BLaER1 (cell line): ENCODE measurements around the gene PSIP1.
"Not testable (repeated sequence)": the region's sequence is repeated elsewhere in the genome, so short reads cannot be mapped to it uniquely, and the experiment has no call there.

Source experiments
- H3K27ac ChIP-seq: shearing (Covaris generic); formaldehyde crosslinking; 2 replicates; pipeline ENCODE4 v1.8.1; 2022
- H3K27me3 ChIP-seq: shearing (Covaris generic); formaldehyde crosslinking; 2 replicates; pipeline ENCODE4 v1.8.1; 2022
- H3K36me3 ChIP-seq: shearing (Covaris generic); formaldehyde crosslinking; 2 replicates; pipeline ENCODE4 v1.8.1; 2022
- H3K4me1 ChIP-seq: shearing (Covaris generic); formaldehyde crosslinking; 2 replicates; pipeline ENCODE4 v1.8.1; 2022
- H3K4me2 ChIP-seq: shearing (Covaris generic); formaldehyde crosslinking; 2 replicates; pipeline ENCODE4 v1.8.1; 2022
- H3K4me3 ChIP-seq: shearing (Covaris generic); formaldehyde crosslinking; 2 replicates; pipeline ENCODE4 v1.8.1; 2022
- H3K9ac ChIP-seq: shearing (Covaris generic); formaldehyde crosslinking; 2 replicates; pipeline ENCODE4 v1.8.1; 2022
- H3K9me3 ChIP-seq: shearing (Covaris generic); formaldehyde crosslinking; 2 replicates; pipeline ENCODE4 v1.8.1; 2022
- H4K20me1 ChIP-seq: shearing (Covaris generic); formaldehyde crosslinking; 2 replicates; pipeline ENCODE4 v1.8.1; 2022
- Cebpa-rat ChIP-seq: shearing (Covaris generic); IDR thresholded peaks from 2 replicates; pipeline ENCODE4 v1.8.1; 2022

The PSIP1 gene

GRCh38 chr9:15484802-15485201 lies 26.0 kb downstream of the PSIP1 start:
- no peak overlapping the region for H3K27ac ChIP-seq
- peaks cover 50% of the 10 kb centered on the region for H4K20me1 ChIP-seq
- peaks cover 16% of the 10 kb centered on the region for H3K4me1 ChIP-seq
- H3K4me2 ChIP-seq = no peak overlapping the region
- peaks cover 92% of the 10 kb centered on the region for H3K36me3 ChIP-seq
- H3K4me3 ChIP-seq = no peak overlapping the region
- H3K9ac ChIP-seq = no peak overlapping the region
- no peak for TF ChIP-seq Cebpa-rat
- H3K9me3 ChIP-seq = no peaks in the 10 kb centered on the region
- no peaks in the 10 kb centered on the region for H3K27me3 ChIP-seq

GRCh38 chr9:15482146-15482545 lies 28.6 kb downstream of the PSIP1 start:
- Histone ChIP-seq H3K4me1 (peaks cover 16% of the 10 kb centered on the region), H3K4me3 (no peak overlapping the region), H3K9me3 (no peaks in the 10 kb centered on the region), H3K27ac (no peak overlapping the region), H4K20me1 (peaks cover 49% of the 10 kb centered on the region), H3K36me3 (peaks cover 77% of the 10 kb centered on the region), H3K4me2 (peak overlapping the region; percentile 21), H3K27me3 (no peaks in the 10 kb centered on the region), H3K9ac (no peak overlapping the region)
- TF ChIP-seq Cebpa-rat = no peak

GRCh38 chr9:15480028-15480427 lies 30.7 kb downstream of the PSIP1 start:
- no peak for TF ChIP-seq Cebpa-rat
- no peak overlapping the region for H3K4me3 ChIP-seq
- no peak overlapping the region for H3K9ac ChIP-seq
- peaks cover 43% of the 10 kb centered on the region for H4K20me1 ChIP-seq
- no peak overlapping the region for H3K4me2 ChIP-seq
- H3K9me3 ChIP-seq = no peaks in the 10 kb centered on the region
- H3K36me3 ChIP-seq = peaks cover 76% of the 10 kb centered on the region
- peaks cover 16% of the 10 kb centered on the region for H3K4me1 ChIP-seq
- H3K27ac ChIP-seq = no peak overlapping the region
- H3K27me3 ChIP-seq = no peaks in the 10 kb centered on the region

- Histone ChIP-seq H3K4me3 (no peak overlapping the region), H3K9ac (no peak overlapping the region), H3K27ac (no peak overlapping the region), H3K4me1 (no peaks in the 10 kb centered on the region), H4K20me1 (peaks cover 15% of the 10 kb centered on the region), H3K4me2 (no peak overlapping the region), H3K36me3 (peaks cover 64% of the 10 kb centered on the region), H3K9me3 (no peaks in the 10 kb centered on the region), H3K27me3 (no peaks in the 10 kb centered on the region)
- TF ChIP-seq Cebpa-rat = no peak
Observed at GRCh38 chr9:15475923-15476536, 34.7 kb downstream of the PSIP1 start.

GRCh38 chr9:15469862-15470261 lies 40.9 kb downstream of the PSIP1 start:
- H3K27ac ChIP-seq = no peak overlapping the region
- peaks cover 77% of the 10 kb centered on the region for H3K36me3 ChIP-seq
- no peak for TF ChIP-seq Cebpa-rat
- no peaks in the 10 kb centered on the region for H3K9me3 ChIP-seq
- no peak overlapping the region for H3K9ac ChIP-seq
- H3K4me3 ChIP-seq = no peak overlapping the region
- no peaks in the 10 kb centered on the region for H3K27me3 ChIP-seq
- no peak overlapping the region for H3K4me2 ChIP-seq
- no peaks in the 10 kb centered on the region; the same call in 1 of the 2 replicates for H4K20me1 ChIP-seq
- H3K4me1 ChIP-seq = peaks cover 6% of the 10 kb centered on the region

GRCh38 chr9:15469406-15469805 lies 41.4 kb downstream of the PSIP1 start:
- Histone ChIP-seq H4K20me1 (no peaks in the 10 kb centered on the region; the same call in 1 of the 2 replicates), H3K27ac (no peak overlapping the region), H3K4me2 (no peak overlapping the region), H3K9me3 (no peaks in the 10 kb centered on the region), H3K4me1 (peaks cover 6% of the 10 kb centered on the region), H3K27me3 (no peaks in the 10 kb centered on the region), H3K4me3 (no peak overlapping the region), H3K9ac (no peak overlapping the region), H3K36me3 (peaks cover 82% of the 10 kb centered on the region)
- TF ChIP-seq Cebpa-rat = no peak

- Histone ChIP-seq H3K4me1 (peaks cover 6% of the 10 kb centered on the region), H3K27me3 (no peaks in the 10 kb centered on the region), H3K9me3 (no peaks in the 10 kb centered on the region), H3K36me3 (peaks cover 83% of the 10 kb centered on the region), H3K4me3 (no peak overlapping the region), H4K20me1 (no peaks in the 10 kb centered on the region; the same call in 1 of the 2 replicates), H3K9ac (no peak overlapping the region), H3K27ac (no peak overlapping the region), H3K4me2 (peak overlapping the region; percentile 16; the same call in 1 of the 2 replicates)
- no peak for TF ChIP-seq Cebpa-rat
Observed at GRCh38 chr9:15468145-15468544, 42.6 kb downstream of the PSIP1 start.

GRCh38 chr9:15461601-15462000 lies 49.2 kb downstream of the PSIP1 start:
- no peak for TF ChIP-seq Cebpa-rat
- no peak overlapping the region for H3K27ac ChIP-seq
- H4K20me1 ChIP-seq = no peaks in the 10 kb centered on the region
- H3K9me3 ChIP-seq = no peaks in the 10 kb centered on the region
- no peak overlapping the region for H3K9ac ChIP-seq
- no peaks in the 10 kb centered on the region for H3K27me3 ChIP-seq
- peaks cover 94% of the 10 kb centered on the region for H3K36me3 ChIP-seq
- no peak overlapping the region for H3K4me3 ChIP-seq
- H3K4me2 ChIP-seq = no peak overlapping the region
- H3K4me1 ChIP-seq = no peaks in the 10 kb centered on the region

- TF ChIP-seq Cebpa-rat = no peak
- no peaks in the 10 kb centered on the region for H3K9me3 ChIP-seq
- no peak overlapping the region for H3K27ac ChIP-seq
- H3K36me3 ChIP-seq = peaks cover 94% of the 10 kb centered on the region
- H3K27me3 ChIP-seq = no peaks in the 10 kb centered on the region
- no peak overlapping the region for H3K4me3 ChIP-seq
- no peaks in the 10 kb centered on the region for H4K20me1 ChIP-seq
- H3K4me1 ChIP-seq = no peaks in the 10 kb centered on the region
- H3K4me2 ChIP-seq = no peak overlapping the region
- no peak overlapping the region for H3K9ac ChIP-seq
Observed at GRCh38 chr9:15461056-15461455, 49.7 kb downstream of the PSIP1 start.

- H3K4me3 ChIP-seq = no peak overlapping the region
- peaks cover 94% of the 10 kb centered on the region for H3K36me3 ChIP-seq
- H3K9me3 ChIP-seq = no peaks in the 10 kb centered on the region
- H3K4me2 ChIP-seq = no peak overlapping the region
- no peak overlapping the region for H3K9ac ChIP-seq
- no peaks in the 10 kb centered on the region for H3K4me1 ChIP-seq
- no peak for TF ChIP-seq Cebpa-rat
- no peaks in the 10 kb centered on the region for H3K27me3 ChIP-seq
- no peak overlapping the region for H3K27ac ChIP-seq
- peaks cover 4% of the 10 kb centered on the region; the same call in 1 of the 2 replicates for H4K20me1 ChIP-seq
Observed at GRCh38 chr9:15453956-15454355, 56.8 kb downstream of the PSIP1 start.

GRCh38 chr9:15444141-15444540 lies 66.6 kb downstream of the PSIP1 start:
- Histone ChIP-seq H3K9ac (no peak overlapping the region), H3K27ac (no peak overlapping the region), H3K4me2 (no peak overlapping the region), H3K9me3 (peaks cover 32% of the 10 kb centered on the region), H3K27me3 (no peaks in the 10 kb centered on the region), H3K36me3 (peaks cover 97% of the 10 kb centered on the region), H4K20me1 (peaks cover 32% of the 10 kb centered on the region; the same call in 1 of the 2 replicates), H3K4me1 (no peaks in the 10 kb centered on the region), H3K4me3 (no peak overlapping the region)
- no peak for TF ChIP-seq Cebpa-rat

GRCh38 chr9:15442264-15442663 lies 68.5 kb downstream of the PSIP1 start:
- H3K36me3 ChIP-seq = peaks cover 96% of the 10 kb centered on the region
- not testable (repeated sequence) for H3K4me3 ChIP-seq

GRCh38 chr9:15441841-15442240 lies 68.9 kb downstream of the PSIP1 start:
- H3K9me3 ChIP-seq = peaks cover 45% of the 10 kb centered on the region
- peaks cover 96% of the 10 kb centered on the region for H3K36me3 ChIP-seq
- not testable (repeated sequence) for H3K4me2 ChIP-seq, H3K9ac ChIP-seq, H3K27me3 ChIP-seq, H3K4me1 ChIP-seq, H3K4me3 ChIP-seq, H3K27ac ChIP-seq
- H4K20me1 ChIP-seq = peaks cover 24% of the 10 kb centered on the region

More at GRCh38 chr9:15442264-15442663, 68.5 kb downstream of the PSIP1 start:
- Histone ChIP-seq H3K9me3 (peaks cover 41% of the 10 kb centered on the region), H4K20me1 (peaks cover 24% of the 10 kb centered on the region)
- H3K27ac ChIP-seq, H3K4me1 ChIP-seq, H3K9ac ChIP-seq, H3K27me3 ChIP-seq, H3K4me2 ChIP-seq: not testable (repeated sequence)
